Esophagus squamous epithelium (tissue), 4 donors: ENCODE data around the gene SYT5.

Source experiments
- CTCF ChIP-seq, 6 experiments: fragments of 450-650 bp in 4 of 6; fragments of 200-600 bp in 2 of 6; sonication (generic) in 2 of 6; IDR thresholded peaks; one replicate each; pipeline ENCODE4 v1.5.1; 2016 to 2019; ENCODE audit warnings: antibody characterized with exemption in 6 of 6, mild to moderate bottlenecking in 4 of 6, moderate library complexity in 4 of 6
- POLR2A ChIP-seq, 4 donors: fragments of 450-650 bp; IDR thresholded peaks; one replicate each; pipeline ENCODE4 v1.6.1; 2017; ENCODE audit warnings: antibody characterized with exemption in 4 of 4, mild to moderate bottlenecking in 4 of 4, moderate library complexity in 3 of 4

- TF ChIP-seq CTCF (IDR thresholded peaks at IDR 0.05): no peak
- TF ChIP-seq POLR2A (IDR thresholded peaks at IDR 0.05): no peak
These were observed 47.3 kb upstream of the SYT5 start for GRCh38 chr19:55227241-55228014.
